BJ (cell line): ENCODE data around the gene HSPA1B. TPM values are rescaled to one million over a fixed set of nuclear protein-coding genes. Genes with fewer than 3 reads are reported as not detected.

ENCODE experiments used
- CTCF ChIA-PET: fragments of 350-600 bp; formaldehyde crosslinking; extraction: SDS; loops from one replicate; lab custom pipeline; 2021; ENCODE audit warnings: antibody characterized with exemption, inconsistent platforms; lab: Yijun Ruan, JAX
- POLR2A ChIA-PET: fragments of 300-600 bp; sonication (Branson Sonifier 250); formaldehyde crosslinking; extraction: SDS; loops from one replicate; lab custom pipeline; 2021; ENCODE audit warnings: antibody characterized with exemption; lab: Charles Lee
- DNase-seq: peaks from one replicate; pipeline ENCODE4 v3.0.0-alpha.2; 2011; ENCODE audit warnings: low read depth
- H3K27me3 ChIP-seq: 2 replicates; pipeline ENCODE4 v1.6.0; 2011; ENCODE audit warnings: low read length; ENCODE audit not compliant: control insufficient read depth, insufficient read depth
- H3K36me3 ChIP-seq: 2 replicates; pipeline ENCODE4 v1.5.1; 2011; ENCODE audit warnings: low read length; ENCODE audit not compliant: control insufficient read depth, insufficient read depth
- H3K4me3 ChIP-seq: 2 replicates; pipeline ENCODE4 v1.5.1; 2011; ENCODE audit warnings: low read depth, mild to moderate bottlenecking, control low read depth, low read length
- polyA plus RNA-seq: library from polyadenylated mRNA; depleted of rRNA; stranded (reverse); fragments of >200 nt; gene quantifications from 2 replicates; pipeline ENCODE4 v1.2.3, GENCODE V29; 2011; rRNA removed
- small RNA-seq: library from RNA; depleted of rRNA; stranded (forward); fragments of <200 nt; gene quantifications from one replicate; pipeline ENCODE3, GENCODE V24; 2012; ENCODE audit warnings: low replicate concordance, low read depth; ENCODE audit not compliant: insufficient read length
- TF ChIP-seq, protein P1 (sequence below): IDR thresholded peaks from 2 replicates; pipeline ENCODE4 v1.5.1; 2011; ENCODE audit warnings: low read depth, mild to moderate bottlenecking, control low read depth, inconsistent platforms, low read length, moderate library complexity; ENCODE audit not compliant: insufficient read depth

HSPA1B gene
- polyA plus RNA-seq, 1 experiment, result 42.8 TPM

DNA sequence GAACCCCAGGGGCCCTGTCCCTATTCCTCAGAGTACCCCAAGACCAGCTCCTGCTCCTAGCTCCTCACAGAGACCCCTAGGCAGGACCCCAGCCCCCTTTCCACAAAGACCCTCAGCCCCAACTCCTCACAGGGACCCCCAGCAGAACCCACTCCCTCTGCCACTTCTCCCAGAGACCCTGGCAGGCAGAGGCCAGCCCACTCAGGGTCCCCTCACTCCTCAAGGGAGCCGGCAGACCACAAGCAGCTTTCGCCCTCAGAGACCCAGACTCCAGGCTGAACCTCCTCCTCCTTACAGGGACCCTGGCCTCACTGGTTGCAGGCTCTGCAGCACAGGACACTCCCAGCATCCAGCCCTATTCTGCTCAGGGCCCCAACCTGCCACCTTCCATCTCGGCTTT lies 50.7 kb downstream of the HSPA1B start:
- ChIA-PET POLR2A (no interaction called here), CTCF (interaction anchor here (0.6 to 1.0 kb wide), 2 partner anchors 9 to 12 kb away, joined by 3 read pairs; no protein-coding TSS in a partner anchor)
- H3K27me3 ChIP-seq, result no peaks in the 10 kb centered on the region
- TF ChIP-seq, protein P1, sequence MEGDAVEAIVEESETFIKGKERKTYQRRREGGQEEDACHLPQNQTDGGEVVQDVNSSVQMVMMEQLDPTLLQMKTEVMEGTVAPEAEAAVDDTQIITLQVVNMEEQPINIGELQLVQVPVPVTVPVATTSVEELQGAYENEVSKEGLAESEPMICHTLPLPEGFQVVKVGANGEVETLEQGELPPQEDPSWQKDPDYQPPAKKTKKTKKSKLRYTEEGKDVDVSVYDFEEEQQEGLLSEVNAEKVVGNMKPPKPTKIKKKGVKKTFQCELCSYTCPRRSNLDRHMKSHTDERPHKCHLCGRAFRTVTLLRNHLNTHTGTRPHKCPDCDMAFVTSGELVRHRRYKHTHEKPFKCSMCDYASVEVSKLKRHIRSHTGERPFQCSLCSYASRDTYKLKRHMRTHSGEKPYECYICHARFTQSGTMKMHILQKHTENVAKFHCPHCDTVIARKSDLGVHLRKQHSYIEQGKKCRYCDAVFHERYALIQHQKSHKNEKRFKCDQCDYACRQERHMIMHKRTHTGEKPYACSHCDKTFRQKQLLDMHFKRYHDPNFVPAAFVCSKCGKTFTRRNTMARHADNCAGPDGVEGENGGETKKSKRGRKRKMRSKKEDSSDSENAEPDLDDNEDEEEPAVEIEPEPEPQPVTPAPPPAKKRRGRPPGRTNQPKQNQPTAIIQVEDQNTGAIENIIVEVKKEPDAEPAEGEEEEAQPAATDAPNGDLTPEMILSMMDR, result no peak
- no peak for DNase-seq
- H3K4me3 ChIP-seq, result no peak overlapping the region
- peaks cover 18% of the 10 kb centered on the region for H3K36me3 ChIP-seq

- no peak within 1 kb of the TSS for H3K4me3 ChIP-seq
- CTCF ChIA-PET, result interaction anchor here (1.0 kb wide), 1 partner anchor 11 kb away, joined by 3 read pairs; no protein-coding TSS in a partner anchor
- POLR2A ChIA-PET, result no interaction called here
- H3K27me3 ChIP-seq, result no peaks in the 10 kb centered on the region
- H3K36me3 ChIP-seq, result peaks cover 23% of the 10 kb centered on the region
- TF ChIP-seq, protein P1, result no peak
- no peak for DNase-seq
Measured at GRCh38 chr6:31878726-31879125, 51.2 kb downstream of the HSPA1B start, which contains the start of gene SLC44A4. Gene SLC44A4, minus strand, starts transcription at chr6:31878997. Its CDS starts 17 bp downstream, at chr6:31878980.

GRCh38 chr6:31879143-31879542 lies 51.6 kb downstream of the HSPA1B start:
- Histone ChIP-seq H3K36me3 (peaks cover 23% of the 10 kb centered on the region), H3K4me3 (no peak overlapping the region), H3K27me3 (no peaks in the 10 kb centered on the region)
- CTCF ChIA-PET, result interaction anchor here (1.0 kb wide), 1 partner anchor 11 kb away, joined by 3 read pairs; no protein-coding TSS in a partner anchor
- TF ChIP-seq, protein P1, result no peak
- POLR2A ChIA-PET, result no interaction called here
- DNase-seq, result no peak

Small RNA genes lying within 50 kb of the gene (small RNA-seq; reads per million reads assigned to genes)
- gene RF00019 (not detected), gene SNORD48 (411 reads per million, percentile 95 among the genes with 10 or more reads in this experiment), gene SNORD52 (not detected)

Other genes with a start within 250 kb of the HSPA1B start
- not detected in 2 replicates for gene LTB, start 245.3 kb upstream of the HSPA1B start, polyA plus RNA-seq
- 0.18 and 0.42 TPM in 2 replicates for gene LST1, start 241.5 kb upstream of the HSPA1B start, polyA plus RNA-seq
- not detected in 2 replicates for gene NCR3, start 234.7 kb upstream of the HSPA1B start, polyA plus RNA-seq
- not detected in 2 replicates for gene AIF1, start 212.5 kb upstream of the HSPA1B start, polyA plus RNA-seq
- 23.8 and 47.3 TPM in 2 replicates for gene PRRC2A, start 207.0 kb upstream of the HSPA1B start, polyA plus RNA-seq
- 42.6 and 113 TPM in 2 replicates for gene BAG6, start 175.1 kb upstream of the HSPA1B start, polyA plus RNA-seq
- 4.2 and 4.8 TPM in 2 replicates for gene APOM, start 171.8 kb upstream of the HSPA1B start, polyA plus RNA-seq
- 9.9 and 13.0 TPM in 2 replicates for gene C6orf47, start 167.0 kb upstream of the HSPA1B start, polyA plus RNA-seq
- 12.6 and 15.0 TPM in 2 replicates for gene GPANK1, start 162.7 kb upstream of the HSPA1B start, polyA plus RNA-seq
- 83.2 and 94.9 TPM in 2 replicates for gene CSNK2B, start 161.7 kb upstream of the HSPA1B start, polyA plus RNA-seq
- gene LY6G5B, start 157.8 kb upstream of the HSPA1B start, polyA plus RNA-seq, result 6.8 and 10.8 TPM in 2 replicates
- 3.1 and 3.6 TPM in 2 replicates for gene LY6G5C, start 146.7 kb upstream of the HSPA1B start, polyA plus RNA-seq
- 44.2 and 53.3 TPM in 2 replicates for gene ABHD16A, start 124.4 kb upstream of the HSPA1B start, polyA plus RNA-seq
- gene LY6G6F, start 120.9 kb upstream of the HSPA1B start, polyA plus RNA-seq, result not detected in 2 replicates
- not detected in 2 replicates for gene LY6G6D, start 112.4 kb upstream of the HSPA1B start, polyA plus RNA-seq
- not detected in 2 replicates for gene LY6G6C, start 106.0 kb upstream of the HSPA1B start, polyA plus RNA-seq
- not detected in 2 replicates for gene MPIG6B, start 104.4 kb upstream of the HSPA1B start, polyA plus RNA-seq
- gene DDAH2, start 98.4 kb upstream of the HSPA1B start, polyA plus RNA-seq, result 43.2 and 69.5 TPM in 2 replicates
- gene CLIC1, start 91.2 kb upstream of the HSPA1B start, polyA plus RNA-seq, result 820 and 866 TPM in 2 replicates
- 9.2 and 10.7 TPM in 2 replicates for gene MSH5, start 87.7 kb upstream of the HSPA1B start, polyA plus RNA-seq
- gene SAPCD1, start 65.1 kb upstream of the HSPA1B start, polyA plus RNA-seq, result 1.2 and 1.9 TPM in 2 replicates
- 0.16 and 0.29 TPM in 2 replicates for gene VWA7, start 50.4 kb upstream of the HSPA1B start, polyA plus RNA-seq
- 10.9 and 33.9 TPM in 2 replicates for gene VARS1, start 32.0 kb upstream of the HSPA1B start, polyA plus RNA-seq
- 40.3 and 43.5 TPM in 2 replicates for gene LSM2, start 20.8 kb upstream of the HSPA1B start, polyA plus RNA-seq
- gene HSPA1L, start 12.5 kb upstream of the HSPA1B start, polyA plus RNA-seq, result 0.90 and 0.99 TPM in 2 replicates
- gene HSPA1A, start 12.2 kb upstream of the HSPA1B start, polyA plus RNA-seq, result 57.7 and 98.6 TPM in 2 replicates
- 32.1 and 48.1 TPM in 2 replicates for gene NEU1, start 35.1 kb downstream of the HSPA1B start, polyA plus RNA-seq
- gene SLC44A4, start 51.3 kb downstream of the HSPA1B start, polyA plus RNA-seq, result 0.07 and 0.12 TPM in 2 replicates
- 19.3 and 32.8 TPM in 2 replicates for gene EHMT2, start 70.0 kb downstream of the HSPA1B start, polyA plus RNA-seq
- 2.0 and 2.6 TPM in 2 replicates for gene ZBTB12, start 74.3 kb downstream of the HSPA1B start, polyA plus RNA-seq
- 0.74 and 1.2 TPM in 2 replicates for gene C2, start 100.0 kb downstream of the HSPA1B start, polyA plus RNA-seq
- 6.7 and 7.6 TPM in 2 replicates for gene CFB, start 118.4 kb downstream of the HSPA1B start, polyA plus RNA-seq
- 69.6 and 70.5 TPM in 2 replicates for gene NELFE, start 131.2 kb downstream of the HSPA1B start, polyA plus RNA-seq
- gene SKIC2, start 131.4 kb downstream of the HSPA1B start, polyA plus RNA-seq, result 17.7 and 37.3 TPM in 2 replicates
- 18.2 and 28.1 TPM in 2 replicates for gene DXO, start 144.4 kb downstream of the HSPA1B start, polyA plus RNA-seq
- gene C4A, start 154.3 kb downstream of the HSPA1B start, polyA plus RNA-seq, result 5.9 and 9.7 TPM in 2 replicates
- gene C4B, start 187.1 kb downstream of the HSPA1B start, polyA plus RNA-seq, result 9.2 and 14.4 TPM in 2 replicates
- 0.11 and 0.29 TPM in 2 replicates for gene CYP21A2, start 210.7 kb downstream of the HSPA1B start, polyA plus RNA-seq